GM18873 (cell line): ENCODE results near the gene MYRF.

Experiments used
- ATAC-seq: cut with Tn5 transposase; IDR thresholded peaks from one replicate; pipeline ENCODE4 v1.9.1; 2021; ENCODE audit warnings: mild to moderate bottlenecking, moderate library complexity, moderate number of reproducible peaks; ENCODE audit not compliant: unreplicated experiment, low FRiP score

The MYRF gene

DNA sequence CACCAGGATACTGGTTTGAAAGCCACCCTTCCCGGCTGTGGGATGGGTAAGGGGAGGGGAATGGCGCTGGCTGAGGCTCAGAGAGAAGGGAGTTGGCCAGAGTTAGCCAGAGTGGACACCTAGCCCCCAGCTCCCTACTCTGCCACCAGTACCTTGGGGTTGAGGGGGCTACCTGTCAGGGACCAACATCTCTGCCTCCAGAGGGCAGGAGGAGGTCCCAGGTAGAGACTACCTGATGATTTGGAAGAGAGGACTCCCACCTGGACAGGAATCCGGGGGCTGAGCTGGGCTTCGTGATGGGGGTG is 3.7 kb downstream of the MYRF start:
- no peak for ATAC-seq

DNA sequence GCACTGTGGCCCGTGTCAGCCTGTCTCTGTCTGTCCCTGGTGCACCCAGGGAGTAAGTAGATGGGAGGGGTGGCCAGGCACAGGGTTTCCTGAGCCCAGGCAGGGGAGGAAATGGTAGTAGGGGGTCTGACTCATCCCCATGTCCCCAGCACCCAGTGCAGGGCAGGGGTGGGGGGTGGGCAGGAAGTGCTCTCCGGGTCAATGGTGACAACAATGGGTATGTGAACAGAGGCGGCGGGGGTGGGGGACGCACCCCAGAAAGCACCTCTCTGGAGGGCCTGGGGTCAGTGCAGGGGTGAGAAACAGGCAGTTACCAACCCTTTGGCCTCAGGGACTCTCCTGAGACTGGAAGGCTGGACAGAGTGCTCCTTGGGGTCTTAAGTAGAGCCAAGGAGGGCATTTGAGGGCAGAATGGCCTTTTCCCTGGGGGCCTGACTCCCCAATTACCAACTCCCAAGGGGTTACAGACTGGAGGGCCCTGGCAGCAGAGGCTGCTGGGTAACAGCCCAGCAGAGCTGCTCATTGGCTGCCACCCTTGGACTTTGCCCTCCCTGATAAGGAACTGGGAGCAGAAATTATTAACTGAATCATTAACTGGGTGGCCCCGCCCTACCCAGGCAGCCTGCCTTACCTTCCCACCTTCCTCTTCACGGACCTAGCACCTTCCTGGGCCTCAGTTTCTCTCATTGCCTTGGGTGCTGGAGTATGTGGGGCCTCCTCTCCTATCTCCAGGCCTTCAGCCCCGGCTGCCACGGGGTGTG is 4.2 kb downstream of the MYRF start:
- ATAC-seq: no peak

DNA sequence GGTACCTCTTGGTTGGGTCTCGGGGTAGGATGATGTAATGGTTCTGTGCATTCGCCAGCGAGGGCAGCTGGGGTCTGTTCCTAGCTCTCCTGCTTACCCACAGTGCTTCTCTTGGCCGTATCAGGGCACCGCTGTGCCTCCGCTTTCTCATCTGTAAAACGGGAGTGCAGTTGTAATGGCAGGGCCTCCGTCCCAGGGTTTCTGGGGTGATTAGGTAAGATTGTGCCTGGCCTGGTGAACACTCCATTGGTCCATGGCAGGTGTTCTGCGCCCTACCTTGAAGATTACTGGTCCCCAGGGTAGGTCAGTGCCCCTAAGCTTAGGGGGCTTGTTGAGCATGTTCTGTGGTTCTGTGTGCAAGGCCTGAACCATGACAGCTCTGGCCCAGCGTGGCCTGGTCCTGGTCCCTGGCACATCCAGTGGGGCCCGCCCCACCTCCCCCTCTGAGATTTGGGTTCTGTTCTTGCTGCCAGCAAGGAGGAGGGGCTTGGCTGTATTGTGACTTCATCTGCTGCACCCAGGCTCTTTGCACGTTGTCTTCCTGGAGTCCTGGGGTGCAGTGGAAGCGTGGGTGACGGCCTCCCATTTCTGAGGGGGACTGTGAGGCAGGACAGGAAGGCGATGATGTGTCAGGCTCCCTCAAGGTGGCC is 4.9 kb downstream of the MYRF start:
- ATAC-seq: no peak

DNA sequence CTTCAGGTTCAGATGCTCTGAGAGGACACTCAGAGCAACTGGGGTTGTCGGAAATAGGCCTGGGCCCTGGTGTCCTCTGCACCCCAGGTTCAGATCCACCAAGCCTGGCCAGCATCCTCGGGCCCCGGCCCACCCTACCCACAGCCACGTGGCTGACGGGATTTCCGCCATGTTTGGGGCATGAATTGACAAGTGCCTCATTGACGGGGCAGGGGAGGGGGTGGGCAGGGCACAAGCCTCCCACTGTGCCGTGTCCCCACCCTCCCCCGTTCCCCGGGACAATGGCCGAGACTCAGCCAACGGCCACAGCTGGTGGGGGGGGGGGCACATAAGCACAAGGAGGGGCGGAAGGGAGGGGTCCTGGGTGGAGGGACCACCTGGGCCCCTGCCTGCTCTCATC is 8.5 kb downstream of the MYRF start:
- no peak for ATAC-seq

DNA sequence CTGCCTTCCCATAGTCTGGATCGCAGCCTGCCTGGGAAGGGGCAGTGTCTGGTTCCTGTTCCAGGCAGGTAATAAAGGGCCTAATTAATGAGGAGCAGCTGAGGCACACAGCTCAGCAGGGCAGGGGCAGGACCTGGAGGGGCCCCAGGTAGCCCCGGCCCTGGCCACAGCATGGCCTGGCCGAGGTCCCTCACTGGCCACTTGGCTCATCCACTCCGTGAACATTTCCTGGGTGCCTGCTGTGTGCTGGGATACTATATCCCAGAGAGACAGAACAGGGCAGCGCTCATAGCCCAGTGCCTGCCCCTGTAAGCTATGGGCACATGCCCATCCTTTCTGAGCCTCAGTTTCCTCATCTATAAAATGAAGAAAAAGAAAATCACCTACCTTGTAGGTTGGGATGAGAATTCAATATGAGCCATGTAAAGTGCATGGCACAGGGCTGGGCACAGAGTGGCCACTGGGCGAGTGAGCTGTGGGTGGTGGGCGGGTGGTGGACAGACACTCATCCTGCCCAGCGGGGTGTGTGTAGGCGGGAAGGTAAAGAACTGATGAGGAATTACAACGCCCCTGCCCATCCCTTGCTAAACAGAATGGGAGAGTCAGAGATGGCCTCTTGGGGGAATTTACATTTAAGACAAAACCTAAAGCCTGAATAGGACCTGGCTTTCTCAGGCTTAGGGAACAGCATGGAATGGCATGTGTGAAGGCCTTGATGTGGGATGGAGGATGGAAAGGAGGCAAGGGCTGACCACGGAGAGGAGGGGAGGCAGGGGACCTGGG is 9.2 kb downstream of the MYRF start:
- ATAC-seq: no peak

DNA sequence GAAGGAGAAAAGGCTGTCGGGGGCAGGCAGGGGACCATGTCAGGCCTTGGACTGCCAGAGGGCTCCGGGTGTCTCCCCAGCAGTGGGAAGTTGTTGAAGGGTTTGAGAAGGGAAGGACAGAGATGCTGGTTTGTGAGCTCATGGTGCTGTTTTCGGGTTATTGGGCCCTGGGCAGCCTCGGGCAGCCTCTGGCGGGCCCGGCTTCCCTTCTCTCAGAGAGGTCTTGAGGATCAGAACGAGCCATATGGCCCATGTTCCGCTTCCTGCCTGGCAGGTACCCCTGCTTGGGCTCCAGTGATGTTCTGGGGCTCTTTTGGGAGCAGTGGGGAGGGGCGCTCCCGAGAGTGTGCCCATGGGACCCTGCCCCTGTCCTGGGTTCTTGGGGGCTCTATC is 9.8 kb downstream of the MYRF start:
- ATAC-seq: no peak

DNA sequence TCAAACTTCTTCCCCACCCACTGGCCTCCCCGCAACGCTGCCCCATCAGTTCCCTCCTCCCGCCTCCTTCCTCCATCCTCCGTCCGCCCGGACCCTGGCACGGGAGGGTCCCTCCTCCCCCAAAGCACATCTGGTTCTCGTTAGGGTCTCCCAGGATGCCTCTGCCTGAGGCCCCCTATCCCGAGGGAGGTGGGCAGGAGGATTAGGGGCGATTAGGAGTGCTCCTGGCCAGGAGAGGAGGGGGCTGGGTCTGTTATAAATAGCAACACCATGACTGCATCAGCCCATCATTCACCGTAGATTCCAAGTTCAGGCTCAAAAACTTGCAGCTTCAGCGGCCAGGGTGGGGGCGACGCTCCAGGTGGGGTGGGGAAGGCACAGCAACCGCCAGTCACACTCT is 10.4 kb downstream of the MYRF start:
- no peak for ATAC-seq

DNA sequence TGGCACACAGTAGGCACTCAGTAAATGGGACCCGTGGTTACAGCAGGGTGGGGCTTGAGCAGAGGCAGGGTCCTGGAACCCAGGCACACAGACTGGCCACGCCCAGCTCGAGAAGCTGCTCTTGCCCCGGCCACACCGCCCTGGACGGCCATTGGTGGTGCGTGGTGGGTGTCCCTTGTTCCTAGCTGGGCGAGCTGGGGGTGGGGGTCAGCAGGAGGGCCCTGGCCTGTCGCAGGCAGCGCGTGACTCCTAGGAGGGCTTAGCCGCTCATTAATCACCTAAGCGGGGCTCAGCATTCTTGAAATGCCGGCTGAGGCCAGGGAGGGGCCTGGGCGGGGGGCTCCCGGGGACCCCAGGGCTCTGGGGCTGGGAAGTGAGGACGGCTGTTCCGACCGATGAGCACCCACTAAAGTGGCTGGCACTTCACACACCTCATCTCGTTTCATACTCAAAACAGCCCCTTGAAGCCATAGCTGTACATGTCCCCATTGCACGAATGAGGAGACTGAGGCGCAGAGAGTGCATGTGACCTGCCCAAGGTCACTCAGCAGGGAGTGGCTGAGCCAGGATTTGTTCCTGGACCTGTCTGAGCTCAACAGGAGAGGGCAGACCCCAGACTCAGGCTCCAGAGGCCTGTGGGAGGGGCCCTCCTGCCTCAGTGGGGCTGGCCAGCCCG is 11.6 kb downstream of the MYRF start:
- no peak for ATAC-seq

DNA sequence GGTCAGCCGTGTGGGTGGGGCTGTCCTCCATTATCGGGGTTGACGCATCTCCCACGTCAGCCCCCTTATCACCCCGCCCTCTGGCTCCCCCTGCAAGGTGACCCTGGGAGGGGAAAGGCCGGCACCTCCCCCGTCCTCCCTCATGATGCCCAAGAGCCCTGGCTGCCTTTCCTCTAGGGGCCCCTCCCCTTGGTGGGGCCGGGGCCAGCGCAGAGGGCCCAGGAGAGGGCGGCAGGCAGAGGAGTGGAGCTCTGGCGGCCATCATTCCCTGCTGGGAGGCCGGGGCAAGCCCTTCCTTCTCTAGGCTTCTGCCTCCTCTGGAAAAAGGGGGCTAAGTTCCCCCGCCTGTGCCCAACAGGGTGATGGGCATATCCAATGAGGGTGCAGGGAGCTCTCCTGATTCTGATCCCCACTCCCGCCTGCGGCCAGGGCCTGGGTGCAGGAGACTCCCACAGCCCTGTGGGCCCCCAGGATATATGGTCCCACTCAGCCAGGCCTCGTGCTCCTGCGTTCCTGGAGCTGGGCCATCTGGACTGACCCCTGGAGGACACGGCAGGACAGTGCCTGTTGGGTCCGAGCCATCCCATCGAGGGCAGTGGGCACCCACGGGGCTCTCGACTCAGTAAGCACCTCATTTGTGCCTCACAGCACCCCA is 12.3 kb downstream of the MYRF start:
- no peak for ATAC-seq

DNA sequence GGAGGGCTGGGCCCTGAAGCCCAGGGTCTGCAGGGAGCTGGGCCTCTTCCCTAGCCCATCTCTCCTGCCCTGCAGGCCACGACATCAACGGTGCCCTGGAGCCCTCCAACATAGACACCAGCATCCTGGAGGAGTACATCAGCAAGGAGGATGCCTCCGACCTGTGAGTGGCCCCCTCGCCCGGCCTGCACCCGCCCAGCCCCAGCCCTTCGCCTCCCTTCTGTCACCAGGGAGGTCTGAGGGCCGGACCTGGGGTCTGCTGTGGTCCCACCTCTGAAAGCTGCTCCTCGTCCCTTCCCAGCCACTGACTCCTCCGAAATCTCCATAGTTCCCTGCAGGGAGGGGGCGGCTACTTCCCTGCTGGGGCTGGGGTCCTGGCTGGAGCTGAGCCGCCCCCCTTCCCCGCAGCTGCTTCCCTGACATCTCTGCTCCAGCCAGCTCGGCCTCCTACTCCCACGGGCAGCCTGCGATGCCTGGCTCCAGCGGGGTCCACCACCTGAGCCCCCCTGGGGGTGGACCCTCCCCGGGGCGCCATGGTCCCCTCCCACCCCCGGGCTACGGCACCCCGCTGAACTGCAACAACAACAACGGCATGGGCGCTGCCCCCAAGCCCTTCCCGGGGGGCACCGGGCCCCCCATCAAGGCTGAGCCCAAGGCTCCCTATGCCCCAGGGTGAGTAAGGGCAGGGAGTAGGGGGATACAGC is 13.3 kb downstream of the MYRF start:
- ATAC-seq: no peak

DNA sequence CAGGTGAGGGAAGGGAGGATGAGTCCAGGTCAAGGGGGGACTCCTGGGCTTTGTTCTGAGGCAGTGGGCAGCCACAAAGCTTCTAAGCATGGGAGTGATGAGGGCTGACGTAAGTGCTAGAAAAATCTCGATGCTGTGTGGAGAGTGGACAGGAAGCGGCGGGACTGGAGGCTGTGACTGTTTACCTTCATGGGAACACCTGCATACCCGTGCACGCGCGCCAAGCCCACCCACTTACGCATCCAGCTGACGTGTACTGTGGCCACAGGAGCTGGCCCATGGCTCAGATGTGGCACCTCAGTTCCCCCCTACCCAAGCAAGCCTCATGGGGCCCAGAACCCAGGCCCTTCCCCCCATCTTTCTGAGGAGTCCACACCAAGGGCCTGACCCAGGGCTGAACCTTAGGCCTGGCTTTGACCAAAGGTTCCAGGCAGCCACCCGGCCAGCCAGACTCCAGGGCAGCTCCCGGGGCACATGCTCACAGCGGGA is 14.0 kb downstream of the MYRF start:
- ATAC-seq: no peak

DNA sequence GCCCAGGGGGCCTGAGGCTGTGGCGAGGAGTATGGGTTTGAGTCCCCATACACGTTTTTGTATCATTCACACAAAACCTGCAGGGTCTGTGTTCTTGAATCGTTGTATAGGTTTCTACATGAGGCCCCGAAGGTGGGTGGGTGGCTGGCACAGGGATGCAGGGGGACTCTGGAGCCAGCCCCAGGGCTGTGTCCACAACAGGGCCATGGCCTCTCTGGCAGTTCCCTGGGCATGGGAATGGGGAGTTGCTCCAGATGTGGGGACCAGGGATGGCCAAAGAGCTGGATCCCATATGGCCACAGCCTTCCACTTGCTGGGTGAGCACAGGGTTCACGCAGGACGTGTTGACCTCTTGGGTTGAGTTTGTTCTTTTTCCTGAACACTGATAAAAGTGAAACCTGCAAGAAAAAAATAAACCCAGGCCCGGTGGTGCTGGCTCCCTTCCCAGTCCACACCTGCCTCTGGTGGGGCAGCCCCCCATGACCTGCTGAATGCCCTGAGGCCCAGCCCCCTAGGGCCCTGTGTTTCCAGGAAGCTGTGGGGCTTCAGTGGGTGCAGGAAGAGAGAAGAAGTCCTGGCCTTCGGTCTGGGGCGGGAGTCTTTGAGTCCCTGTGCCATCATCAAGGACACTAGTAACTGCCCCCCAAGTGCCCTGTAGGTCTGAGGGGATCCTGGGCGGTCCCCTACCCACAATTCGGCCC is 16.1 kb downstream of the MYRF start:
- ATAC-seq: no peak

DNA sequence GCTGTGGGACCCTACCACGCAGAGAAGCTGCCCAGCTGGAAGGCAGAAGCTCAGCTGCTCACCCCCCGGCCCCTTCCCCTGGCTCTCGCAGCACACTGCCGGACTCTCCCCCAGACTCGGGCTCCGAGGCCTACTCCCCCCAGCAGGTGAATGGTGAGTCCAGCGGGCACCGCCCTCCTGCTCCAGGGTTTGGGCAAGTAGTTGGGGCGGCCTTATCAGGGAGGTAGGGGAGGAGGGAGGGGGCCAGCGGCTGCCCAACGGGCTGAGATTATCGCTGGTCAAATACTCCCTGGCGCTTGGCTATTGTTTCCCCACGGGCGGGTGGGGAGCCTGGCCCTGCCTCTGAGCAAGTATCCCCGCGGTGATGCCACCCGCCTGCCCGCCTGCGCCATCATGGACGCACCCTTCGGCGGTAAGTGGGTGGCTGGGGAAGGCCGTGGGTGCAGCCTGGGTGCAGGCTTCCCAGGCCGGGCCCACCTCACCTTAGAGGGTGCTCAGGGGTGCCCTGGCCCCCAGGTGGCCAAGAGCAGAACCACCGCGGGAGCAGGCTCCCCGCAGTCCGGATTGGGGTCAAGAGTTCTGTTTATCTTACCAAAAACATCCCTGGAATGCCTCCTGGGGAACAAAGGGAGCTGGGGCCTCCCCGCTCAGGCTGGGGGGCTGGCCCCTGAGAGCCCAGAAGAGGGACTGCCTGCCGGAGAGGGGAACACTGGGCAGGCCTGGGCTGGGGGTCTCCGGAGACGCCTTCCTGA is 16.9 kb downstream of the MYRF start:
- ATAC-seq: no peak

DNA sequence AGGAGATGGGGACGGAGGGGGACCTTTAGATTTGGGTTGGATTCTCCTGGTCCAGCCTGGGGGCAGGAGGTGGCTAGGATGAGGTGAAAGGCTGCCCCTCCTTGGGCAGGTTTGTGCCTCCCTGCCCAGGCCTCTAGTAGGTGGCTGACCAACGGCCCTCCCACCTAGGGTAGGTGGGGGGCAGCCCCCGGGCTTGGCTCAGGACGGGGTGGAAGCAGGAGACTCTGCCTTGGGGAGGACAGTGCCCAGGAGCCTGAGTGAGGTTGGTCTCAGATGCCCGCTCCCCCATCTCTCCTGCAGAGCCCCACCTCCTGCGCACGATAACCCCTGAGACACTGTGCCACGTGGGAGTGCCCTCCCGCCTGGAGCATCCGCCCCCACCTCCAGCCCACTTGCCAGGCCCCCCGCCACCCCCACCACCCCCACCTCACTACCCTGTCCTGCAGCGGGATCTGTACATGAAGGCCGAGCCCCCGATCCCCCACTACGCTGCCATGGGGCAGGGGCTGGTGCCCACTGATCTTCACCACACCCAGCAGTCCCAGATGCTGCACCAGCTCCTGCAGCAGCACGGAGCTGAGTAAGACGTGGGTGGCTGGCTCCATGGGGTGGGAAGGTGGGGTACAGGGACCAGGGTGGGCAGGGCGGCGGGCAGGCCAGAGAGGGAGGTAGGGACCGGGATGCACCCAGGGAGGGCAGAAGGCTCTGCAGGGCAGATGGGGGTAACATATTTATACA is 17.7 kb downstream of the MYRF start:
- ATAC-seq: no peak

DNA sequence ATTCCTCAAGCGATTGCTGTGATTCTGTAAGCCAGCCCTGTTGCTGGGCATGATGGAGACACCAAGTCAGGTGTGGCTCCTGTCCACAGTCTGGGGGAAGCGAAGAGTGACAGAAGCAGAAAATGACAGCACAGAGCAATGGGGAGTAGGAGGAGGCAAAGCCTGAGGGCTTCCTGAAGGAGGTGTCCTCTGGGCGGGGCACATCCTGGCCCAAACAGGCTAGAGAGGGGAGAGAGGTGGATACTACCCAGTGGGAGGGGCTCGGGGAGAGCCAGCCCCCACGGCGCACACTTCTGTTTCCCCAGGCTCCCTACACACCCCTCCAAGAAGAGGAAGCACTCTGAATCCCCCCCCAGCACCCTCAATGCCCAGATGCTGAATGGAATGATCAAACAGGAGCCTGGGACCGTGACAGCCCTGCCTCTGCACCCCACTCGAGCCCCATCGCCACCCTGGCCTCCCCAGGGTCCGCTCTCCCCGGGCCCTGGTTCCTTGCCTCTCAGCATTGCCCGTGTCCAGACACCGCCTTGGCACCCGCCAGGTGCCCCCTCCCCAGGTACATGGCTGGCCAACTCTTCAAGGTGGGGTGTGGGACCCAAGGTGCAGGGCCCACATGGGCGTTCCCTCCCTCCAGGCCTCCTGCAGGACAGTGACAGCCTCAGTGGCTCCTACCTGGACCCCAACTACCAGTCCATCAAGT is 18.9 kb downstream of the MYRF start:
- no peak for ATAC-seq

DNA sequence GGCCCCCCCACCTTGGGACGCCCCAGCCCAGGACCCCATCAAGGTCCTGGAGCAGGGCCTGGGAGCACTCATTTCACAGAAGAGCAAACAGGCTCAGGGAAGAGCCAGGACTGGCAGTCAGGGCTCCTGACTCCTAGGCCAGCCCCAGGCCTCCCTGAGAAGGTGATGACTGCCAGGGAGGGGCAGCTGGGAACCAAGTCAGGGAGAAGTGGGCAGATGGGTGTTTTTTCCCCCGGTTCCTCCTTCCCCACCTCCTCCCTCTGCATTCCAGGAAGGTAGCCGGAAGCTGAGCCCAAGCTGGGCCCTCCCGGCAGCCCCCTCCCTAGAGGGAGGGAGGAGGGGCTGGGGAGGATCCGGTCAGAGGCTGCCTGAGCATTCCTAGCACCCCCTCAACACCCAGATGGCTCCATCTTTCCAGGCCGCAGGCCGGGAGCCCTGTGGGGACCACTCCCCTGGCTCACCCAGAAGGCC is 19.6 kb downstream of the MYRF start:
- ATAC-seq: no peak

DNA sequence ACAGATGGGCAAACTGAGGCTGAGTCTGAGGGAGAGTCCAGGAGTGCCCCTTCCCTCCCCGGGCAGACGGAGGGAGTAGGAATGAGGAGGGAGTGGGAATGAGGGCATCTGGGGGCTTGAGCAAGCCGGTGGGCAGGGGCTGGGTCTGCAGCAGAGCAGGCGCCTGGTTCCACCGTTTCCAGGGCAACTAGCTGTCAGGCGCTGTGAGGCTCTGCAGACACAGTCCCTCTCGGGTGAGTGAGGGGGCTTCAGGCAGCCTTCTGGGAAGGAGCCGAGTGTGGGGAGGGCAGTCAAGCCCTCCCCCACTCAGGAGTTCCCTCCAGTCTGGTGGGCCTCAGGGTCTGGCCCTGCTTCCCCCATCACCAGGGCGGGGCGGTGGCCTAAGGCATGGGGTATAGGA is 20.9 kb downstream of the MYRF start:
- ATAC-seq: no peak
